ENCODE results near the gene TSPAN16. TPM values are rescaled to one million over a fixed set of nuclear protein-coding genes. Genes with fewer than 3 reads are reported as not detected.

The TSPAN16 gene
- total RNA-seq, 2 donors from 2014 or later: not detected

- TF ChIP-seq, protein P1, sequence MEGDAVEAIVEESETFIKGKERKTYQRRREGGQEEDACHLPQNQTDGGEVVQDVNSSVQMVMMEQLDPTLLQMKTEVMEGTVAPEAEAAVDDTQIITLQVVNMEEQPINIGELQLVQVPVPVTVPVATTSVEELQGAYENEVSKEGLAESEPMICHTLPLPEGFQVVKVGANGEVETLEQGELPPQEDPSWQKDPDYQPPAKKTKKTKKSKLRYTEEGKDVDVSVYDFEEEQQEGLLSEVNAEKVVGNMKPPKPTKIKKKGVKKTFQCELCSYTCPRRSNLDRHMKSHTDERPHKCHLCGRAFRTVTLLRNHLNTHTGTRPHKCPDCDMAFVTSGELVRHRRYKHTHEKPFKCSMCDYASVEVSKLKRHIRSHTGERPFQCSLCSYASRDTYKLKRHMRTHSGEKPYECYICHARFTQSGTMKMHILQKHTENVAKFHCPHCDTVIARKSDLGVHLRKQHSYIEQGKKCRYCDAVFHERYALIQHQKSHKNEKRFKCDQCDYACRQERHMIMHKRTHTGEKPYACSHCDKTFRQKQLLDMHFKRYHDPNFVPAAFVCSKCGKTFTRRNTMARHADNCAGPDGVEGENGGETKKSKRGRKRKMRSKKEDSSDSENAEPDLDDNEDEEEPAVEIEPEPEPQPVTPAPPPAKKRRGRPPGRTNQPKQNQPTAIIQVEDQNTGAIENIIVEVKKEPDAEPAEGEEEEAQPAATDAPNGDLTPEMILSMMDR (IDR thresholded peaks at IDR 0.05): no peak
- ATAC-seq (ENCODE audit: insufficient number of reproducible peaks, low FRiP score, low read depth): no peak
- peaks cover 2 to 11% of the 10 kb centered on the region in 2 donors for H3K4me1 ChIP-seq (ENCODE audit: control insufficient read depth in 1 of 2, low read depth in 2 of 2)
- H3K9me3 ChIP-seq: no peaks in the 10 kb centered on the region
- no peaks in the 10 kb centered on the region for H3K36me3 ChIP-seq
- no peak for DNase-seq (ENCODE audit: low spot score)
- no peaks in the 10 kb centered on the region for H3K27me3 ChIP-seq (replicated peaks; ENCODE audit: insufficient read depth)
- H3K4me3 ChIP-seq: no peak overlapping the region
- no peak overlapping the region for H3K27ac ChIP-seq
Observed at GRCh38 chr19:11264452-11265176, 31.3 kb upstream of the TSPAN16 start.

DNA sequence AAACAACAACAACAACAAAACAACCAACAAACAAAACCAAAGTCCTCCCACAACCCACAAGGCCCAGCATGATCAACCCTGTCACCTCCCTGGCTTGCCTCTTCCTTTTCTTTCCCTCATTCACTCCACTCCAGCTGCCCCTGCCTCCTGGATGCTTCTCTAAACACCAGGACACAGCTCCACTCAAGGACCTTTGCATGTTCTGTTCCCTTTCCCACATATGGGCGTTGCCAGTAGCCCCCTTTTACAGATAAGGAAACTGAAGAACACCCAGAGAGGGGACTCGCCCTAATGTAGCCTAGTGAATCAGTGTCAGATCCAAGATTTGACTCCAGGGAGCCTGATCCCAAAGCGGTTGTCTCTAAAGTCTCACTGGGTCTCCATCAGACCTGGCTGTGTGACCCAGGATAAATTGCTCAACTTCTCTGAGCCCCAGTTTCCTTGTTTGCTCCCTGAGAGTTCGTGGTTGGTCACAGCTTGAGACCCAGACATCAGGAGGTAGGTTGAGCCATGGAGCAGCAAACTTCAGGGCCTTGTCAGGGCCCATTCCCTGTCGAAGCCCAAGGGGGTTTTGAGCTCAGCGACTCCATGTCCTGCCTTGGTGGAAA lies 30.7 kb upstream of the TSPAN16 start:
- Histone ChIP-seq H3K4me1 (ENCODE audit: control insufficient read depth in 1 of 2, low read depth in 2 of 2) (peaks cover 2 to 11% of the 10 kb centered on the region in 2 donors), H3K9me3 (no peaks in the 10 kb centered on the region), H3K36me3 (no peaks in the 10 kb centered on the region), H3K27me3 (replicated peaks; ENCODE audit: insufficient read depth) (no peaks in the 10 kb centered on the region), H3K27ac (no peak overlapping the region), H3K4me3 (no peak overlapping the region)
- ATAC-seq (ENCODE audit: insufficient number of reproducible peaks, low FRiP score, low read depth): no peak
- DNase-seq (ENCODE audit: low spot score): no peak
- TF ChIP-seq, protein P1 (IDR thresholded peaks at IDR 0.05): no peak

GRCh38 chr19:11265785-11266236 lies 30.1 kb upstream of the TSPAN16 start:
- ATAC-seq (ENCODE audit: insufficient number of reproducible peaks, low FRiP score, low read depth): no peak

GRCh38 chr19:11267316-11268085 lies 28.5 kb upstream of the TSPAN16 start:
- Histone ChIP-seq H3K36me3 (no peaks in the 10 kb centered on the region), H3K27ac (no peak overlapping the region), H3K4me3 (no peak overlapping the region), H3K4me1 (ENCODE audit: control insufficient read depth in 1 of 2, low read depth in 2 of 2) (peaks cover 2 to 4% of the 10 kb centered on the region in 2 donors), H3K9me3 (no peaks in the 10 kb centered on the region), H3K27me3 (replicated peaks; ENCODE audit: insufficient read depth) (no peaks in the 10 kb centered on the region)
- DNase-seq (ENCODE audit: low spot score) (no peak), ATAC-seq (ENCODE audit: insufficient number of reproducible peaks, low FRiP score, low read depth) (no peak)
- TF ChIP-seq, protein P1 (IDR thresholded peaks at IDR 0.05): no peak

More at GRCh38 chr19:11265785-11266236, 30.1 kb upstream of the TSPAN16 start:
- Histone ChIP-seq H3K9me3 (no peaks in the 10 kb centered on the region), H3K4me3 (no peak overlapping the region), H3K36me3 (no peaks in the 10 kb centered on the region), H3K27ac (no peak overlapping the region), H3K4me1 (ENCODE audit: control insufficient read depth in 1 of 2, low read depth in 2 of 2) (peaks cover 2 to 11% of the 10 kb centered on the region in 2 donors), H3K27me3 (replicated peaks; ENCODE audit: insufficient read depth) (no peaks in the 10 kb centered on the region)
- TF ChIP-seq, protein P1 (IDR thresholded peaks at IDR 0.05): no peak
- DNase-seq (ENCODE audit: low spot score): no peak

DNA sequence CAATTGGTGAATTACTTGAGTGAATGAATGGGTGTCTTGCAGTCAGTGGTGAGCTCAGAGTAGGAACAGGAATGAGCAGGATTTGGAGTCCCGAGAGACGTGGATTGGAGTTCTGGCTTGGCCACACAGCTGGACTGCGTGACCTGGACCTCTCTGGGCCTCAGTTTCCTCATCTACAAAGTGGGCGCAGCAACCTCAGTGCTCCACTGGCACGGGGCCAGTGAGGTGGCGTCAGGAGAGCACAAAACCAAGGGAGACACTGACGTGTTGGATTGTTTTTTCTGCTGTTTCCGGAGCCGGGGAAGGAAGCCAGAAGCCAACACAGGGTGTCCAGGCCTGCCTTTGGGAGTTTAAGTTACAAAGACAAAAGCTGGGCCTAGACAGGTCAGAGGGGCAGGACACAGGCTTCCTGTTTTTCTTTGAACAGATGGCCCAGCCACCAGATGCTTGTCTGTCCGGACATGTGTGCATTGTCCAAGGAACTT lies 27.1 kb upstream of the TSPAN16 start:
- H3K27ac ChIP-seq: no peak overlapping the region

More for the DNA sequence above, 27.1 kb upstream of the TSPAN16 start:
- Histone ChIP-seq H3K27me3 (replicated peaks; ENCODE audit: insufficient read depth) (no peaks in the 10 kb centered on the region), H3K9me3 (no peaks in the 10 kb centered on the region), H3K4me3 (no peak overlapping the region), H3K4me1 (ENCODE audit: control insufficient read depth in 1 of 2, low read depth in 2 of 2) (no peaks in the 10 kb centered on the region), H3K36me3 (no peaks in the 10 kb centered on the region)
- TF ChIP-seq, protein P1 (IDR thresholded peaks at IDR 0.05): no peak
- no peak for ATAC-seq (ENCODE audit: insufficient number of reproducible peaks, low FRiP score, low read depth)
- no peak for DNase-seq (ENCODE audit: low spot score)

Measured in thoracic aorta (tissue), 2 donors.